ENCODE data around the gene NISCH. TPM values are rescaled to one million over a fixed set of nuclear protein-coding genes. Genes with fewer than 3 reads are reported as not detected.

The NISCH gene
- total RNA-seq, 1 experiment from 2014 or later: 48.6 TPM

GRCh38 chr3:52441772-52442332 is 13.6 kb upstream of the NISCH start:
- Histone ChIP-seq H3K27me3 (replicated peaks; ENCODE audit: insufficient read depth, low read depth, low read length, poor library complexity) (no peaks in the 10 kb centered on the region), H3K36me3 (ENCODE audit: insufficient read depth, low read length, poor library complexity, severe bottlenecking) (no peaks in the 10 kb centered on the region), H3K9me3 (ENCODE audit: low read depth, low read length, poor library complexity, severe bottlenecking) (no peaks in the 10 kb centered on the region), H3K4me3 (ENCODE audit: low read depth, low read length, poor library complexity, severe bottlenecking) (no peak overlapping the region), H3K27ac (ENCODE audit: low read depth, low read length, poor library complexity, severe bottlenecking) (no peak overlapping the region), H3K4me1 (ENCODE audit: insufficient read depth, low read length, poor library complexity, severe bottlenecking) (no peaks in the 10 kb centered on the region)
- no TSS peak for BruUV-seq (replicated peaks)
- TF ChIP-seq EZH2 (IDR thresholded peaks at IDR 0.05; ENCODE audit: borderline replicate concordance, low read depth, low read length, poor library complexity, severe bottlenecking) (no peak), CTCF (conservative IDR thresholded peaks at IDR 0.05; ENCODE audit: low read depth, low read length) (no peak)
- ChIA-PET CTCF (no interaction called here), POLR2A (ENCODE audit: low non-redundant PET) (no interaction called here)
- intact Hi-C loops (cut with micrococcal nuclease; ENCODE audit: unreplicated experiment): no loop called here
- no peak for DNase-seq (ENCODE audit: low spot score)

GRCh38 chr3:52442409-52443267 is 12.8 kb upstream of the NISCH start:
- DNase-seq (ENCODE audit: low spot score): no peak
- H3K27me3 ChIP-seq (replicated peaks; ENCODE audit: insufficient read depth, low read depth, low read length, poor library complexity): no peaks in the 10 kb centered on the region
- intact Hi-C loops (cut with micrococcal nuclease; ENCODE audit: unreplicated experiment): no loop called here
- H3K9me3 ChIP-seq (ENCODE audit: low read depth, low read length, poor library complexity, severe bottlenecking): no peaks in the 10 kb centered on the region
- no peaks in the 10 kb centered on the region for H3K4me1 ChIP-seq (ENCODE audit: insufficient read depth, low read length, poor library complexity, severe bottlenecking)
- H3K36me3 ChIP-seq (ENCODE audit: insufficient read depth, low read length, poor library complexity, severe bottlenecking): no peaks in the 10 kb centered on the region
- no peak for TF ChIP-seq EZH2 (IDR thresholded peaks at IDR 0.05; ENCODE audit: borderline replicate concordance, low read depth, low read length, poor library complexity, severe bottlenecking)
- TF ChIP-seq CTCF (conservative IDR thresholded peaks at IDR 0.05; ENCODE audit: low read depth, low read length): no peak
- no TSS peak for BruUV-seq (replicated peaks)
- POLR2A ChIA-PET (ENCODE audit: low non-redundant PET): no interaction called here
- no peak overlapping the region for H3K4me3 ChIP-seq (ENCODE audit: low read depth, low read length, poor library complexity, severe bottlenecking)
- CTCF ChIA-PET: no interaction called here
- no peak overlapping the region for H3K27ac ChIP-seq (ENCODE audit: low read depth, low read length, poor library complexity, severe bottlenecking)

GRCh38 chr3:52443268-52443610 is 12.2 kb upstream of the NISCH start:
- Histone ChIP-seq H3K27ac (ENCODE audit: low read depth, low read length, poor library complexity, severe bottlenecking) (no peak overlapping the region), H3K4me3 (ENCODE audit: low read depth, low read length, poor library complexity, severe bottlenecking) (no peak overlapping the region), H3K9me3 (ENCODE audit: low read depth, low read length, poor library complexity, severe bottlenecking) (no peaks in the 10 kb centered on the region), H3K4me1 (ENCODE audit: insufficient read depth, low read length, poor library complexity, severe bottlenecking) (no peaks in the 10 kb centered on the region), H3K27me3 (replicated peaks; ENCODE audit: insufficient read depth, low read depth, low read length, poor library complexity) (no peaks in the 10 kb centered on the region), H3K36me3 (ENCODE audit: insufficient read depth, low read length, poor library complexity, severe bottlenecking) (no peaks in the 10 kb centered on the region)
- intact Hi-C loops (cut with micrococcal nuclease; ENCODE audit: unreplicated experiment): no loop called here
- no peak for DNase-seq (ENCODE audit: low spot score)
- no TSS peak for BruUV-seq (replicated peaks)
- CTCF ChIA-PET: no interaction called here
- POLR2A ChIA-PET (ENCODE audit: low non-redundant PET): no interaction called here
- no peak for TF ChIP-seq CTCF (conservative IDR thresholded peaks at IDR 0.05; ENCODE audit: low read depth, low read length)
- no peak for TF ChIP-seq EZH2 (IDR thresholded peaks at IDR 0.05; ENCODE audit: borderline replicate concordance, low read depth, low read length, poor library complexity, severe bottlenecking)
